ENCODE data around the gene CX3CR1. TPM values are rescaled to one million over a fixed set of nuclear protein-coding genes. Genes with fewer than 3 reads are reported as not detected.
A peak's percentile ranks its signal among the peaks of the same experiment; 100 is the strongest.

Gene CX3CR1
- total RNA-seq, 1 donor from 2014 or later: 0.26 TPM

DNA sequence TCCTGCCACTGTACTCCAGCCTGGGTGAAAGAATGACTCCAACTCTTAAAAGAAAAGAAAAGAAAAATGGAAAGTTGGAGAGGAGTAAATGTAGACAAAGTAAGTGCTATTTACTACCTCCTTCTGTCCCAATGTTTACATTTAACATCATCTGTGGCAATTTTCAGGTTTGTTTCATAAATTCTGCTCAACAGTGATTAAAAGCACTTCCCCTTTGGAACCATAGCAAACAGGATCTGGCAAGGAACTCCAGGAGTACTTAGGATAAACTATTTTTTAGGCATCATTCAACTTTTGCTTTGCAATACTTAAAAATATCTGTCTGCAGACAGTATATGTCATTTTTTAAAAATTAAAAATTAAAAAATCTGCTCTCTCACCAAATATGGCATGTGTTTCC, 5.5 kb upstream of the CX3CR1 start:
- H3K4me1 Mint-ChIP-seq: peaks cover 6% of the 10 kb centered on the region
- H3K9me3 Mint-ChIP-seq: no peaks in the 10 kb centered on the region
- no peak overlapping the region for H3K27ac Mint-ChIP-seq (ENCODE audit: unreplicated experiment)
- no peaks in the 10 kb centered on the region for H3K36me3 Mint-ChIP-seq (ENCODE audit: low read depth)
- H3K27me3 Mint-ChIP-seq (ENCODE audit: low read depth): no peaks in the 10 kb centered on the region
- TF ChIP-seq, protein P1, sequence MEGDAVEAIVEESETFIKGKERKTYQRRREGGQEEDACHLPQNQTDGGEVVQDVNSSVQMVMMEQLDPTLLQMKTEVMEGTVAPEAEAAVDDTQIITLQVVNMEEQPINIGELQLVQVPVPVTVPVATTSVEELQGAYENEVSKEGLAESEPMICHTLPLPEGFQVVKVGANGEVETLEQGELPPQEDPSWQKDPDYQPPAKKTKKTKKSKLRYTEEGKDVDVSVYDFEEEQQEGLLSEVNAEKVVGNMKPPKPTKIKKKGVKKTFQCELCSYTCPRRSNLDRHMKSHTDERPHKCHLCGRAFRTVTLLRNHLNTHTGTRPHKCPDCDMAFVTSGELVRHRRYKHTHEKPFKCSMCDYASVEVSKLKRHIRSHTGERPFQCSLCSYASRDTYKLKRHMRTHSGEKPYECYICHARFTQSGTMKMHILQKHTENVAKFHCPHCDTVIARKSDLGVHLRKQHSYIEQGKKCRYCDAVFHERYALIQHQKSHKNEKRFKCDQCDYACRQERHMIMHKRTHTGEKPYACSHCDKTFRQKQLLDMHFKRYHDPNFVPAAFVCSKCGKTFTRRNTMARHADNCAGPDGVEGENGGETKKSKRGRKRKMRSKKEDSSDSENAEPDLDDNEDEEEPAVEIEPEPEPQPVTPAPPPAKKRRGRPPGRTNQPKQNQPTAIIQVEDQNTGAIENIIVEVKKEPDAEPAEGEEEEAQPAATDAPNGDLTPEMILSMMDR (conservative IDR thresholded peaks at IDR 0.05): no peak
- no peak for DNase-seq (ENCODE audit: low read depth, low spot score)
- H3K4me3 Mint-ChIP-seq: no peak overlapping the region

DNA sequence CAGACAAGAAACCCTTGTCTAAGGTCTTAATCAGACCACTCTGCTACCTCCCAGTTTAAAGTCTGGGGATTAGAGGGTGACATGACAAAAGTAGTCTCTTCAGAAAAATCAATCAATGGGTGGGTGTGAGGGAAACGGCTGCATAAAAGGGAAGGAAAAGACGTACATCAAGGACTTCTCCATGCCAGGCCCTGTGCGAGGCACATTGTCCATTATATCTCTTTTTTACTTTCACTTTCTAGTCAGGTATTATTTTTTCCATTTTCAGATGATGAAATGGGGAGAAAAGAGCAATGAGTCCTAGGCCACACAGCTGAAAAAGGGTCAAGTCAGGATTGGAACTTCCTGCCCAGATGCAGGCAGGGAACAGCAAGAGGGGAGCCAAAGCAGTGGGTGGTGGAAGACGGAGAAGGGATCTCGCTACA, 4.6 kb upstream of the CX3CR1 start:
- H3K36me3 Mint-ChIP-seq (ENCODE audit: low read depth): no peaks in the 10 kb centered on the region
- DNase-seq (ENCODE audit: low read depth, low spot score): no peak
- H3K27ac Mint-ChIP-seq (ENCODE audit: unreplicated experiment): no peak overlapping the region
- peaks cover 6% of the 10 kb centered on the region for H3K4me1 Mint-ChIP-seq
- H3K27me3 Mint-ChIP-seq (ENCODE audit: low read depth): no peaks in the 10 kb centered on the region
- TF ChIP-seq, protein P1 (conservative IDR thresholded peaks at IDR 0.05): no peak
- H3K4me3 Mint-ChIP-seq: no peak overlapping the region
- no peaks in the 10 kb centered on the region for H3K9me3 Mint-ChIP-seq

DNA sequence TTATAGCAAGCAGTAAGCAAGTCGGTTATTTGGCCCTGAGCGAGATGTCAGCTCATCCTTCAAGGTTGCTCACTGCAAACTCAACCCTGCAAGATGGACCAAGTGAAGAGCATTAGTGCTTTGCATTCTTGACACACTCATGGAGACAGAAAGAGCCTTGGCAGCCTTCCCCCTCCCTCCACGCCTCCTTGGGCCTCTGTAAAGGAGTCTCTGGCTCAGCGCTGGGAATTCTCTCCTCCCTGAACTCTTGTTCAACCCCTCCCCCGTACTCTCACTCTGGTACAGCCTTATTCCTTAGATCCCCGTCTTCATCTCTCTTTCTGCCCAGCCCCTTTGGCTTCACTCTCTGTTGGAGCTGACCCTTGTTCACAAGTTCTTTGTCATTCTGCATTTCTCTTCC, 2.2 kb upstream of the CX3CR1 start:
- TF ChIP-seq, protein P1 (conservative IDR thresholded peaks at IDR 0.05): no peak
- Mint-ChIP-seq H3K4me3 (no peak overlapping the region), H3K27me3 (ENCODE audit: low read depth) (no peaks in the 10 kb centered on the region)

DNA sequence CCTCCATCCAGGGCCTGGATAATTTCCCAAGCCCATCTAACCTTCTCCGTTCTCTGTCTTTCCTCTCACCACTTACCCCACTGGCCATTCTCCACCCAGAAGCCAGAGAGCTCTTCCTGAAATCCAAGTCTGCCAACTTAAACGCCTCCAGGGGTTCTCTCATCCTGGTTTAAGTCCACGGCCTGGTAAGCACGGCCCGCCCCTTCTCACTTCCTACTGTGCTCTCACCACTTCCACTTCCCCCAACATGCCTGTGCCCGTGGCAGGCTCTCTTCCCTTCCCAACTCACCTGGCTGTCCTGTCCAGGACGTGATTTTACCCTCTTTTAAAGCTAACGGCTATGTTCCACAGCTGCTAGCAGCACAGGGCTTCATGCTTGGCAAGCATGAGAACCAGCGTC, 1.7 kb upstream of the CX3CR1 start:
- DNase-seq (ENCODE audit: low read depth, low spot score): no peak
- Mint-ChIP-seq H3K9me3 (no peaks in the 10 kb centered on the region), H3K27ac (ENCODE audit: unreplicated experiment) (peak overlapping the region; percentile 92), H3K4me1 (peaks cover 6% of the 10 kb centered on the region), H3K36me3 (ENCODE audit: low read depth) (no peaks in the 10 kb centered on the region), H3K27me3 (ENCODE audit: low read depth) (peaks cover 3% of the 10 kb centered on the region), H3K4me3 (no peak overlapping the region)
- TF ChIP-seq, protein P1 (conservative IDR thresholded peaks at IDR 0.05): no peak

More for the DNA sequence above, 2.2 kb upstream of the CX3CR1 start:
- no peak overlapping the region for H3K27ac Mint-ChIP-seq (ENCODE audit: unreplicated experiment)
- H3K9me3 Mint-ChIP-seq: no peaks in the 10 kb centered on the region
- no peak for DNase-seq (ENCODE audit: low read depth, low spot score)
- H3K36me3 Mint-ChIP-seq (ENCODE audit: low read depth): no peaks in the 10 kb centered on the region
- peaks cover 6% of the 10 kb centered on the region for H3K4me1 Mint-ChIP-seq

DNA sequence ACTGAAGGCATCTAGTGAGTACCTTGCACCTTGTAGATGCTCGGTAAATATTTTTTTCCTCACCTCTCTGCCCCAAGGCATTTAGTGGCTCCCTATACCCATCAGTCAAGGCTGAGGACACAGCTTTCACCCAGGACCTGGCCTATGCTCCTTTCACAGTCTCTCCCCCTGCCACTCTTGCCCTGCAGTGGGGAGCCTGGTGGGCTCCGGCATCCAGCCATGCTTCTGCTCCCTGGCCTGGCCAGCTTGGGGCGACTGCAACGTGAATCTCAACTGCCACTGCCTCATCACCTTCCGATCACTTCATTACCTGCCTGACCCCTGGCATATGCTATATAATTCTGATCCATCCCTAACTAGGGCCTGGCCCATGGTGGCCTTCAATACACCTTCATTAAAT, 735 bp upstream of the CX3CR1 start:
- no peaks in the 10 kb centered on the region for H3K9me3 Mint-ChIP-seq
- no peak overlapping the region for H3K27ac Mint-ChIP-seq (ENCODE audit: unreplicated experiment)
- H3K36me3 Mint-ChIP-seq (ENCODE audit: low read depth): no peaks in the 10 kb centered on the region
- DNase-seq (ENCODE audit: low read depth, low spot score): no peak
- TF ChIP-seq, protein P1 (conservative IDR thresholded peaks at IDR 0.05): no peak
- H3K27me3 Mint-ChIP-seq (ENCODE audit: low read depth): peaks cover 9% of the 10 kb centered on the region
- no peak overlapping the region for H3K4me3 Mint-ChIP-seq
- peaks cover 6% of the 10 kb centered on the region for H3K4me1 Mint-ChIP-seq

DNA sequence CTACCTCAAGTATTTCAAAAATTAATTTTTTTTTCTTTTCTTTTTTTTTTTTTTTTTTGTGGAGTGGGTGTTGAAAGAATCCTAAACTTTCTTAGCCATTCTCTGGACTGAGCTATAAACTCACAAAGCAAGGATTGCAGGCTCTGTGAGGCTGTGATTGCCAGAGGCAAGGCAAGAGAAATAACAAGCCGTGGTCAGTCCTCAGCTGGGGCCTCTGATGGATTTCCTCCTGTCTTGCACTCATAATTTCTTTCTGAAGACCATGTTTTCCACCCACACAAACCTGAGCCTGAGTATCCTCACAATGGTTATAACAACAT, 1.3 kb downstream of the CX3CR1 start:
- Mint-ChIP-seq H3K27ac (ENCODE audit: unreplicated experiment) (no peak overlapping the region), H3K36me3 (ENCODE audit: low read depth) (no peaks in the 10 kb centered on the region), H3K27me3 (ENCODE audit: low read depth) (peaks cover 12% of the 10 kb centered on the region), H3K4me1 (no peaks in the 10 kb centered on the region), H3K9me3 (no peaks in the 10 kb centered on the region), H3K4me3 (no peak overlapping the region)
- TF ChIP-seq, protein P1 (conservative IDR thresholded peaks at IDR 0.05): no peak
- no peak for DNase-seq (ENCODE audit: low read depth, low spot score)
